ENCODE results near the gene CACNA1G.

The CACNA1G gene

GRCh38 chr17:50660042-50660886 is 99.7 kb downstream of the CACNA1G start:
- peak; percentile 74 to 81 for DNase-seq

- peak in 1 of 2 experiments; percentile 36 for DNase-seq
Measured at GRCh38 chr17:50660887-50661345, 100.4 kb downstream of the CACNA1G start.

- DNase-seq, result no peak
Measured at GRCh38 chr17:50661348-50661747, 100.8 kb downstream of the CACNA1G start.

GRCh38 chr17:50661795-50662391 is 101.4 kb downstream of the CACNA1G start:
- peak; percentile 86 to 88 for DNase-seq

- no peak for DNase-seq
Measured at GRCh38 chr17:50662632-50663225, 102.2 kb downstream of the CACNA1G start.

GRCh38 chr17:50663812-50664374 is 103.4 kb downstream of the CACNA1G start:
- no peak for DNase-seq

- no peak for DNase-seq
Measured at GRCh38 chr17:50664788-50665458, 104.4 kb downstream of the CACNA1G start.

- DNase-seq, result no peak
Measured at GRCh38 chr17:50665838-50666237, 105.3 kb downstream of the CACNA1G start.

GRCh38 chr17:50666316-50666715 is 105.8 kb downstream of the CACNA1G start:
- no peak for DNase-seq

GRCh38 chr17:50667259-50668024 is 106.9 kb downstream of the CACNA1G start:
- DNase-seq, result no peak

- DNase-seq, result no peak
Measured at GRCh38 chr17:50668025-50668837, 107.7 kb downstream of the CACNA1G start.

GRCh38 chr17:50668838-50669581 is 108.5 kb downstream of the CACNA1G start:
- DNase-seq, result no peak

- DNase-seq, result no peak
Measured at GRCh38 chr17:50672071-50672470, 111.6 kb downstream of the CACNA1G start.

- no peak for DNase-seq
Measured at GRCh38 chr17:50672831-50673551, 112.5 kb downstream of the CACNA1G start.

- no peak for DNase-seq
Measured at GRCh38 chr17:50675190-50675589, 114.7 kb downstream of the CACNA1G start.

- DNase-seq, result no peak
Measured at GRCh38 chr17:50675627-50676026, 115.1 kb downstream of the CACNA1G start.

- DNase-seq, result no peak
Measured at GRCh38 chr17:50676065-50676975, 115.8 kb downstream of the CACNA1G start.

Data from AML-193 (cell line).